ENCODE data around the gene USP6NL.

USP6NL gene

GRCh38 chr10:11472158-11472753 is 139.2 kb downstream of the USP6NL start:
- DNase-seq = peak; percentile 77

GRCh38 chr10:11469575-11470391 is 141.7 kb downstream of the USP6NL start:
- DNase-seq = no peak

- DNase-seq = no peak
Measured at GRCh38 chr10:11468126-11468742, 143.2 kb downstream of the USP6NL start.

GRCh38 chr10:11465406-11465805 is 146.0 kb downstream of the USP6NL start:
- DNase-seq = no peak

- no peak for DNase-seq
Measured at GRCh38 chr10:11463111-11463510, 148.3 kb downstream of the USP6NL start.

GRCh38 chr10:11462071-11462470 is 149.4 kb downstream of the USP6NL start:
- no peak for DNase-seq

- no peak for DNase-seq
Measured at GRCh38 chr10:11457336-11457735, 154.1 kb downstream of the USP6NL start.

- no peak for DNase-seq
Measured at GRCh38 chr10:11454958-11455566, 156.4 kb downstream of the USP6NL start.

- no peak for DNase-seq
Measured at GRCh38 chr10:11454160-11454559, 157.3 kb downstream of the USP6NL start.

- DNase-seq = no peak
Measured at GRCh38 chr10:11451640-11452260, 159.7 kb downstream of the USP6NL start.

GRCh38 chr10:11450427-11450826 is 161.0 kb downstream of the USP6NL start:
- no peak for DNase-seq

- no peak for DNase-seq
Measured at GRCh38 chr10:11449761-11450160, 161.7 kb downstream of the USP6NL start.

GRCh38 chr10:11448545-11449244 is 162.8 kb downstream of the USP6NL start:
- DNase-seq = no peak

- DNase-seq = no peak
Measured at GRCh38 chr10:11448190-11448544, 163.3 kb downstream of the USP6NL start.

- DNase-seq = no peak
Measured at GRCh38 chr10:11447586-11447985, 163.9 kb downstream of the USP6NL start.

GRCh38 chr10:11446864-11447263 is 164.6 kb downstream of the USP6NL start:
- DNase-seq = no peak

GRCh38 chr10:11446133-11446532 is 165.3 kb downstream of the USP6NL start:
- DNase-seq = no peak

- no peak for DNase-seq
Measured at GRCh38 chr10:11444531-11445228, 166.8 kb downstream of the USP6NL start.

GRCh38 chr10:11444155-11444530 is 167.3 kb downstream of the USP6NL start:
- no peak for DNase-seq

GRCh38 chr10:11443468-11444154 is 167.8 kb downstream of the USP6NL start:
- no peak for DNase-seq
